Astrocyte (in vitro differentiated cells and primary cell): Measurements from ENCODE around the gene KRTAP3-1. TPM values are rescaled to one million over a fixed set of nuclear protein-coding genes. Genes with fewer than 3 reads are reported as not detected.

Experiments
- DNase-seq: peaks from one replicate; pipeline ENCODE4 v3.0.0-alpha.2; 2010; ENCODE audit warnings: low read depth
- FAIRE-seq: peaks from 2 replicates; lab custom pipeline; 2011; peaks lifted over from hg19 to GRCh38; lab: Jason Lieb, UNC
- H2AFZ ChIP-seq: 2 replicates; pipeline ENCODE4 v1.6.0; 2012; ENCODE audit warnings: low read depth, low read length, inconsistent platforms
- H3K27ac ChIP-seq: 2 replicates; pipeline ENCODE4 v1.5.1; 2011; ENCODE audit warnings: low read depth, low read length, inconsistent platforms
- H3K27me3 ChIP-seq: 2 replicates; pipeline ENCODE4 v1.6.0; 2011; ENCODE audit warnings: low read length, inconsistent platforms; ENCODE audit not compliant: insufficient read depth
- H3K36me3 ChIP-seq: 2 replicates; pipeline ENCODE4 v1.5.1; 2011; ENCODE audit warnings: low read length, inconsistent platforms; ENCODE audit not compliant: insufficient read depth
- H3K4me1 ChIP-seq: 2 replicates; pipeline ENCODE4 v1.5.1; 2011; ENCODE audit warnings: low read length, inconsistent platforms; ENCODE audit not compliant: insufficient read depth
- H3K4me2 ChIP-seq: 2 replicates; pipeline ENCODE4 v1.6.0; 2012; ENCODE audit warnings: low read length, inconsistent platforms
- H3K4me3 ChIP-seq: 2 replicates; pipeline ENCODE4 v1.5.1; 2011; ENCODE audit warnings: low read depth, mild to moderate bottlenecking, low read length, inconsistent platforms; ENCODE audit not compliant: insufficient read depth
- H3K79me2 ChIP-seq: 2 replicates; pipeline ENCODE4 v1.6.0; 2012; ENCODE audit warnings: mild to moderate bottlenecking, low read length, inconsistent platforms; ENCODE audit not compliant: insufficient read depth
- H3K9ac ChIP-seq: 2 replicates; pipeline ENCODE4 v1.6.0; 2012; ENCODE audit warnings: mild to moderate bottlenecking, low read length, inconsistent platforms
- H3K9me3 ChIP-seq: 2 replicates; pipeline ENCODE4 v1.5.1; 2012; ENCODE audit warnings: low read depth, mild to moderate bottlenecking, low read length, inconsistent platforms; ENCODE audit not compliant: insufficient read depth
- H4K20me1 ChIP-seq: 2 replicates; pipeline ENCODE4 v1.6.0; 2012; ENCODE audit warnings: low read length, inconsistent platforms; ENCODE audit not compliant: insufficient read depth
- H3K27ac Mint-ChIP-seq: one replicate; pipeline ENCODE4 v1.8.0; 2021; ENCODE audit warnings: mild to moderate bottlenecking, mixed read lengths; ENCODE audit not compliant: unreplicated experiment
- H3K27me3 Mint-ChIP-seq: one replicate; pipeline ENCODE4 v1.8.0; 2021; ENCODE audit warnings: low read depth, mixed read lengths; ENCODE audit not compliant: unreplicated experiment
- H3K36me3 Mint-ChIP-seq: one replicate; pipeline ENCODE4 v1.8.0; 2021; ENCODE audit warnings: low read depth, mixed read lengths; ENCODE audit not compliant: unreplicated experiment
- H3K4me1 Mint-ChIP-seq: one replicate; pipeline ENCODE4 v1.8.0; 2021; ENCODE audit warnings: low read depth, mixed read lengths; ENCODE audit not compliant: unreplicated experiment
- H3K4me3 Mint-ChIP-seq: one replicate; pipeline ENCODE4 v1.8.0; 2021; ENCODE audit warnings: mild to moderate bottlenecking, moderate library complexity, mixed read lengths; ENCODE audit not compliant: unreplicated experiment
- H3K9me3 Mint-ChIP-seq: one replicate; pipeline ENCODE4 v1.8.0; 2021; ENCODE audit warnings: mild to moderate bottlenecking, mixed read lengths; ENCODE audit not compliant: unreplicated experiment
- CTCF ChIP-seq: IDR thresholded peaks from 2 replicates; pipeline ENCODE4 v1.5.1; 2011; ENCODE audit warnings: low read depth, mild to moderate bottlenecking, inconsistent platforms, low read length, moderate library complexity; ENCODE audit not compliant: insufficient read depth
- EZH2 ChIP-seq: IDR thresholded peaks from 2 replicates; pipeline ENCODE4 v1.6.1; 2012; ENCODE audit warnings: mild to moderate bottlenecking, low read length, inconsistent platforms; ENCODE audit not compliant: insufficient read depth
- total RNA-seq: library from RNA; stranded (reverse); gene quantifications from 2 replicates; pipeline ENCODE4 v1.2.1, GENCODE V29; 2021

Gene KRTAP3-1
- total RNA-seq, 1 donor from 2014 or later = not detected

DNA sequence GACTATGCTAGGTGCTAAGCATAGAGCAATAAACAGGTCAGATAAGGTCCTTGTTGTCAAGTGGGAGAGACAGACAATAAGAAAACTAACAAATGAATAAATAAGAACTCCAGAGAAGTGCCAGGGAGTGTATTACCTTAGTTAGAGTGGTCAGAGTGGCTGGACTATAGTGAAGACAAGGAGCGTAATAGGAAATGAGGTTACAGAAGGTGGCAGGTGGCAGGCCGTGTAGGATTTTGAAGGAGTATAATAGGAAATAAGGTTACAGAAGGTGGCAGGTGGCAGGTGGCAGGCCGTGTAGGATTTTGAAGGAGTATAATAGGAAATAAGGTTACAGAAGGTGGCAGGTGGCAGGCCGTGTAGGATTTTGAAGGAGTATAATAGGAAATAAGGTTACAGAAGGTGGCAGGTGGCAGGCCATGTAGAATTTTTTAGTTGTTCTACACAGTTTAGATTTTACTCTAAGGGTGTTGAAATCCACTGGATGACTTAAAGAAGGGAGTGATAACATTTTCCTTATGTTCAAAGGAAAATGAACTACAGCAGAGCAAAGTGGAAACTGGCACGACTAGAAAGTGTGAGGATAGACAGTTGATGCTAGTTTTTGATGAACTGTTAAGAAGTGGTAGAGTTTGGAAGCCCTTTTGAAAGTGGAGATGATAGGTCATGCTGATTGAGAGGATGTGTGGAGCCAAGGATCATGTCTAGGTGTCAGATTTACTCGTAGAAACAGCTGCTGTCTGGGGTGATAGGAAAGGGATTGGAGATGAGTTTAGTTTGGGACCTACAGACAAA lies 3.6 kb upstream of the KRTAP3-1 start:
- no peak overlapping the region for H2AFZ ChIP-seq
- no peaks in the 10 kb centered on the region for H3K27me3 Mint-ChIP-seq
- no peaks in the 10 kb centered on the region for H3K4me1 Mint-ChIP-seq
- H3K79me2 ChIP-seq = no peaks in the 10 kb centered on the region
- H3K27ac Mint-ChIP-seq = no peak overlapping the region
- H3K4me2 ChIP-seq = no peak overlapping the region
- no peaks in the 10 kb centered on the region for H3K9me3 Mint-ChIP-seq
- no peak overlapping the region for H3K27ac ChIP-seq
- DNase-seq (no peak), FAIRE-seq (no peak)
- no peak overlapping the region for H3K4me3 Mint-ChIP-seq
- no peak overlapping the region for H3K9ac ChIP-seq
- no peaks in the 10 kb centered on the region for H3K9me3 ChIP-seq
- H3K27me3 ChIP-seq = no peaks in the 10 kb centered on the region
- no peak overlapping the region for H3K4me3 ChIP-seq
- no peaks in the 10 kb centered on the region for H3K36me3 ChIP-seq
- TF ChIP-seq EZH2 (no peak), CTCF (no peak)
- no peaks in the 10 kb centered on the region for H3K36me3 Mint-ChIP-seq
- H3K4me1 ChIP-seq = no peaks in the 10 kb centered on the region
- H4K20me1 ChIP-seq = no peaks in the 10 kb centered on the region

DNA sequence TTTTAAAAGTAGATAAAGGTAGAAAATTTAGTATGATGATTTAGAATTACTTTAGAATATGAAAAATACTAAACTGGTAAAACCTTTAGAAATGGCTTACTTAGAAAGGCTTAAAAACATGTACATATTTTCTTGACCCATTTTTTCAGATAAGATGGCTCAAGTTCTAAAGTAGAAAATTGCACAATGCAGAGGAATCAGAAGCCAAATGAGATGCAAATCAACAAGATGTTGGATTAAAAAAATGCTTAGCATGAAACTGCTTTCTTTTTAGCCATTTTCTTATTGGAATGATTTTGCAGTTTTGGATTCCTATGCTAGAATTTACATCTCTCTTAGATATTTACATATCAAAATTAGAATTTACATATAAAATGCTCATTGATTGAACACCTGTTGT lies 1.5 kb upstream of the KRTAP3-1 start:
- H3K9me3 Mint-ChIP-seq = no peaks in the 10 kb centered on the region
- Histone ChIP-seq H2AFZ (no peak overlapping the region), H3K4me3 (no peak overlapping the region), H3K27me3 (no peaks in the 10 kb centered on the region), H3K4me2 (no peak overlapping the region), H3K9me3 (no peaks in the 10 kb centered on the region), H3K27ac (no peak overlapping the region), H3K4me1 (no peaks in the 10 kb centered on the region), H4K20me1 (no peaks in the 10 kb centered on the region), H3K9ac (no peak overlapping the region), H3K79me2 (no peaks in the 10 kb centered on the region), H3K36me3 (no peaks in the 10 kb centered on the region)
- H3K36me3 Mint-ChIP-seq = no peaks in the 10 kb centered on the region
- H3K27me3 Mint-ChIP-seq = peaks cover 2% of the 10 kb centered on the region
- H3K4me3 Mint-ChIP-seq = no peak overlapping the region
- DNase-seq (no peak), FAIRE-seq (no peak)
- H3K4me1 Mint-ChIP-seq = no peaks in the 10 kb centered on the region
- TF ChIP-seq CTCF (no peak), EZH2 (no peak)
- H3K27ac Mint-ChIP-seq = no peak overlapping the region

DNA sequence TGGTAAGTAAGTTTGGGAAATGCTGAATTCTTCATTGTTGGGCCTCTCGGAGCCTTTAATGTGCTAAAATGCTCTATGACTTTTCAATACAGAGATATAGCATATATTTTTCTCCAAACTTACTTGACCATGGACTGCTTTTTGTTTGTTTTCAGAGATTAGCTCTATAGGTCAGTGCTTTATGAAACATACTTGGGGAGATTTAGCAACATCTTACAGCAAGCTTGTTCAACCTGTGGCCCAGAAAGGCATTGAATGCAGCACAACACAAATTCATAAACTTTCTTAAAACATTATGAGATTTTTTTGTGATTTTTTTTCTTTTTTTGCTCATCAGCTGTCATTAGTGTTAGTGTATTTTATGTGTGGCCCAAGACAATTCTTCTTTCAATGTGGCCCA lies 1.0 kb upstream of the KRTAP3-1 start:
- Mint-ChIP-seq H3K4me1 (no peaks in the 10 kb centered on the region), H3K36me3 (no peaks in the 10 kb centered on the region), H3K9me3 (no peaks in the 10 kb centered on the region), H3K27ac (no peak overlapping the region), H3K27me3 (peaks cover 2% of the 10 kb centered on the region), H3K4me3 (no peak overlapping the region)
- Histone ChIP-seq H2AFZ (no peak overlapping the region), H3K27ac (no peak overlapping the region), H3K79me2 (no peaks in the 10 kb centered on the region), H3K4me2 (no peak overlapping the region), H3K27me3 (no peaks in the 10 kb centered on the region), H3K4me3 (no peak overlapping the region), H3K9ac (no peak overlapping the region), H3K4me1 (no peaks in the 10 kb centered on the region), H4K20me1 (no peaks in the 10 kb centered on the region), H3K9me3 (no peaks in the 10 kb centered on the region), H3K36me3 (no peaks in the 10 kb centered on the region)
- DNase-seq (no peak), FAIRE-seq (no peak)
- no peak for TF ChIP-seq CTCF
- TF ChIP-seq EZH2 = no peak
